GM21390 (cell line): ENCODE measurements around the gene HSD11B2.

Experiments
- ATAC-seq: cut with Tn5 transposase; IDR thresholded peaks from one replicate; pipeline ENCODE4 v1.9.1; 2021; ENCODE audit not compliant: unreplicated experiment

The HSD11B2 gene

GRCh38 chr16:67431775-67432505 lies 1.0 kb downstream of the HSD11B2 start:
- no peak for ATAC-seq

GRCh38 chr16:67432506-67432890 lies 1.6 kb downstream of the HSD11B2 start:
- ATAC-seq: no peak

DNA sequence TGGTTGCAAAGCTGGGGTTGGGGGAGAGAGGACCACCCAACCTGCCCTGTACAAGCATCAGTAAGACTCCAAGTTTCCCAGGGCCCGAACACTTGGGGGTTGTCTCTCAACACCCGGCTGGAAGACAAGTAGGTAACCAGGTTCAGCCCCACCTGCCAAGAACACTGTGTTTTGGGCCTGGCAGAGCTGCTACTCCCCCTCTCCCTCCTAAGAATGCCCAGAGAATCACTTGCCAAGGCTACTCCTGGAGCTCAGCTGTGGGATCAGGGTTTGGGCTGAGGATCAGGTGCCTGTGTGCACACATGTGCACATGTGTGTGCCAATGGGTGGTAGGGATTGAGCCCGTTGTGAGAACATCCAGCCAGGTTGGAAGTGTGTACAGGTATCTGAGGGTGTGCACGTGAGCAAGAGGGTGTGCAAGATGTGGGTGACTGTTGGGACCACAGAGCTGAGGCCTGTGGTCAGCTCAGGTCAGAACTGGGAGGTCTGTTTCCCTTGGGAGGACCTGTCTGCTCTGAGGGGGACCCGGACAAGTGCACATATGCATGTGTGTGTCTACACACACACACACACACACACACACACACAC lies 2.3 kb downstream of the HSD11B2 start:
- ATAC-seq: no peak

DNA sequence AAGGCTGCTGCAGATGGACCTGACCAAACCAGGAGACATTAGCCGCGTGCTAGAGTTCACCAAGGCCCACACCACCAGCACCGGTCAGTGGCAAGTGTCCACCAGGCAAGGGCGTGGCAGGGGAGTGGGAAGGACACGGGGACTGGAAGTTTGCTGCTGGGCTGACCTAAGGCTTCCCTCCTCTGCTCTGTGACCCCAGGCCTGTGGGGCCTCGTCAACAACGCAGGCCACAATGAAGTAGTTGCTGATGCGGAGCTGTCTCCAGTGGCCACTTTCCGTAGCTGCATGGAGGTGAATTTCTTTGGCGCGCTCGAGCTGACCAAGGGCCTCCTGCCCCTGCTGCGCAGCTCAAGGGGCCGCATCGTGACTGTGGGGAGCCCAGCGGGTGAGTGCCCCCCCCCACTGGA lies 4.8 kb downstream of the HSD11B2 start:
- no peak for ATAC-seq

DNA sequence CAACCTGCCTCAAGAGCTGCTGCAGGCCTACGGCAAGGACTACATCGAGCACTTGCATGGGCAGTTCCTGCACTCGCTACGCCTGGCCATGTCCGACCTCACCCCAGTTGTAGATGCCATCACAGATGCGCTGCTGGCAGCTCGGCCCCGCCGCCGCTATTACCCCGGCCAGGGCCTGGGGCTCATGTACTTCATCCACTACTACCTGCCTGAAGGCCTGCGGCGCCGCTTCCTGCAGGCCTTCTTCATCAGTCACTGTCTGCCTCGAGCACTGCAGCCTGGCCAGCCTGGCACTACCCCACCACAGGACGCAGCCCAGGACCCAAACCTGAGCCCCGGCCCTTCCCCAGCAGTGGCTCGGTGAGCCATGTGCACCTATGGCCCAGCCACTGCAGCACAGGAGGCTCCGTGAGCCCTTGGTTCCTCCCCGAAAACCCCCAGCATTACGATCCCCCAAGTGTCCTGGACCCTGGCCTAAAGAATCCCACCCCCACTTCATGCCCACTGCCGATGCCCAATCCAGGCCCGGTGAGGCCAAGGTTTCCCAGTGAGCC lies 5.8 kb downstream of the HSD11B2 start:
- ATAC-seq: no peak

- ATAC-seq: no peak
Observed at GRCh38 chr16:67437513-67437912, 6.6 kb downstream of the HSD11B2 start.

DNA sequence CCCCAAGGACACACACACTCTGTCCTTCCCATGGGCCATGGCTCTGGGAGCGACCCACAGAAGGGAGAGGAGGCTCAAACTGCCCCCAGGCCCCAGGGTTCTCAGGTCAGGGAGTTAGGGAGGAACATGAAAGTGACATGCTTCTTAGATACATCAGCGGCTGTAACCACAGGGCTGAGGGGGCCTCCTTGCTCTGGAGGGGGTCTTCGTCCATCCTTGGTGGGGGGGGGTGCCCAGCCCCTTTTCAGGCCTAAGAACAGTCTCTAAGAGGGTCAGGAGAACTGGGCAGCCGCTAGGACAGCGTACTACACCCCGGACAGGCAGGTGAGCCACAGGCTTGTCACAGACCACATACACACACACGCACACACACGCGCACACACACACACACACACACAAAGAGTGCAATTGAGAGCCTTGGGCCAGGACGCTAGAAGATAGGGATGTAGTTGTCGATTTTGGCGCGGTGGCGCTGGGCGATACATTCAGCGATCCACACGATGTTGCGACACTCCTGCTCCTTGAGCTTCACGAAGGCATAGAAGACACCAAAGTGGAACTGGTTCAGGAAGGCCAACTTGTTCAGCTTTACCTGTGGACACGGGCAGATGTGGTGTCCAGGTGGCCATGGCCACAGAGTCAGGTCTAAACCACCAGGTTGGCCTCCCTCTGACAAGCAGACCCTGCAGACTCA lies 7.3 kb downstream of the HSD11B2 start:
- ATAC-seq: no peak

DNA sequence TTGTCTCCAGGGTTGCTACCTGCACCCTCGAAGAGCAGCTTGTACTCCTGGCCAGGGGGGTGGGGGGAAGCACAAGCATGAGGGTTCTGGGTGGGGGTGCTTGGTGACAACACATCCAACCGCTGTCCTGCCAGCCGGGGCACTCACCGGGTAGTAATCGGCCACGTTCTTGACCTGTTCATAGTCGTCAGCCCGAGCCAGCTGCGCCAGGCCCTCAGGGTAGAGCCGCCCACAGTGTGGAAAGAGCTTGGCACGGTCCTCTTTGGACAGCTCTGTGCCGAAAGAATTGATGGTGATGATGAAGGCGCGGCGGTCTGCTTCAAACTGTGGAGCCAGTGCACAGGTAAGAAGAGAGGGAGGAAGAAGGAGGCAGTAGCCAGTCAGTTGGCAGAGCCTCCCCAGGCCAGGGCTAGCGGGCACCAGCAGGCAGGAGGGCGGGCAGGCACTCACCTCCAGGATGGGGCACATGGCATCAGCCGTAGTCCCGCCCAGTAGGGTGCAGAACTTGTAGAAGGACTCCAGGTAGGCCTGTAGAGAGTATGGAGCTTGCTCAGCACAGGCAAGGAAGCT lies 8.0 kb downstream of the HSD11B2 start:
- ATAC-seq: no peak

DNA sequence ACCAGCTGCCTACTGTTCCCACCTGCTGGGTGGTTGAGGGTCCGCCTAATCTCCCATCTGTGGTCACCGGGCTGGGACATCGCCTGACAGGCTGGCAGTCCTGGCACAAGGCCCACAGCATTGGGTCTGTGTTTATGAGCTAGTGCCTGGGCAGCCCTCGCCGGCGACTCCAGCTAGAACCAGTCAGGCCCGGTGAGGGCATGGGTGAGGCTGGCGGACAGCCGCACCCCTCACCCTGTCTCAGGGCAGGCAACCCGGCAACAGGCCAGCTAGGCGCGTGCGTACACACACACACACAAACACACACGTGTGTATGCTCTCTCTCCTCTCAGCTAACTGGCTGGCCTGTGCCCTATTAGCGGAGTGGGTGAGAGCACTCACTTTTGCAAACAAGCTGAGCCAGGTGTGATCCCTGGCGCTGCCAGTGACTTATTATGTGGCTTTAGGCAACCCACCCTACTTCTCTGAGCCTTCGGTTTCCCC lies 10.4 kb downstream of the HSD11B2 start:
- ATAC-seq: no peak

GRCh38 chr16:67441907-67442306 lies 11.0 kb downstream of the HSD11B2 start:
- no peak for ATAC-seq

DNA sequence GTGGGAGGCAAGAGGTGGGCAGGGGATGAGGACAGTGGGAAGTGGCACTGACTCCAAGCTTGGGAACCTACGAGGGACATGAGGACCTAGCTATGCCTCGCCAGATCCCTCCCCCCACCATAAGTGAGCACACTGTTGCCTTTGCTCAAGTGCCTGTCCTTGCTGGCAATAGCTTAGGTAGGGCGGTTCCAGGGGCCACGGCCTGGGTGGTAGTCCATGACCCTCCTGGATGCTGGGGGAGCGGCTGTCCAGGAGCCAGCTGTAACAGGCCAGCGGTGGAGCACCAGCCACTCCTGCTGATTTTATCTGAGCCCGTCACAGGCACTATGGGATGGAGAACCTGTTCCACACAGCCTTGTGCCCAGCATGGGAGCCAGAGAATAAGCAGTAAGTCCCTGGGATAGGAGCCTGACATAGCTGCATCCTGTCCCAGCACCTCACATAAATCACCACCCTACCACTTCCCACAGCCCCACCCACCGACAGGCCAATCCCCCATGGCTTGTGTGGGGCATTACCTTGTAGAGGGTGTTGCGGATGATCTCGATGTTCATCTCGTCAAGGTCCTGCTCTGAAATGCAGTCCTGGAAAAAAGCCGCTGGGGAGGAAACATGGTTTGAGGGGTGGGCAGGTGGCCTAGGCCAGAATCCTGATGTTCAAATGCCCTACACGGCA lies 11.8 kb downstream of the HSD11B2 start:
- no peak for ATAC-seq

DNA sequence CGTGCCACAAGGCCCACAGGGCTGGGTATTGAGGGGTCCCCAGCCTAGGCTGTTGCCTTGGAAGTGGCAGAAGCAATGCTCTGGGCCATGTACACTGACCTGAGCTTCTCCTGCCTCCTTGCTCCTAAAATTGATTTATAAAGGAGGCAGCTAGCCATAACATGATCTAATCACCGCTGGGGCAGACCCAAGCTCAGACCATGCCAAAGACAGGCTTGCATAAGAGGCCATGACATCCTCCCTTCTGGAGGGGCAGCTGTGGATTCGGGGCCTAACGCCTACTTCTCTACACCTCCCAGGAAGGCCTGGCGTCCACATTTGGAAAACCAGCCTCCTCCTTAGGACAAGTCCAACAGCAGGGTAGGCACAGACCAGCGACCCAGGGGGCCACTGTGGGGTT lies 12.3 kb downstream of the HSD11B2 start:
- ATAC-seq: no peak

- no peak for ATAC-seq
Observed at GRCh38 chr16:67444259-67445125, 13.6 kb downstream of the HSD11B2 start.

DNA sequence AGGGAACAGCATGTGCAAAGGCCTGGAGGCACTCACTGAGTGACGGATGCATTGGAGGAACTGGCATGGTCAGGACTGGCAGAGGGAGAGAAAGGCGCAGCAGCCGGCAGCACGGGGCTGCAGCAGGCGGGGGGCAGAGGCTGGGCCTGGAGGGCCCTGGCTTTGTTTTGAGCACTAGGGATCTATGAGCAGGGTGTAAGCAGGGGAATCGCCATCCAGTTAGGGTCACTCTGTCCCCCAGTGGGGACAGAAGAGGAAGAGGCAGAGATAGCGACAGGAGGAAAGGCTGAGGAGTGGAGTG lies 14.2 kb downstream of the HSD11B2 start:
- no peak for ATAC-seq

DNA sequence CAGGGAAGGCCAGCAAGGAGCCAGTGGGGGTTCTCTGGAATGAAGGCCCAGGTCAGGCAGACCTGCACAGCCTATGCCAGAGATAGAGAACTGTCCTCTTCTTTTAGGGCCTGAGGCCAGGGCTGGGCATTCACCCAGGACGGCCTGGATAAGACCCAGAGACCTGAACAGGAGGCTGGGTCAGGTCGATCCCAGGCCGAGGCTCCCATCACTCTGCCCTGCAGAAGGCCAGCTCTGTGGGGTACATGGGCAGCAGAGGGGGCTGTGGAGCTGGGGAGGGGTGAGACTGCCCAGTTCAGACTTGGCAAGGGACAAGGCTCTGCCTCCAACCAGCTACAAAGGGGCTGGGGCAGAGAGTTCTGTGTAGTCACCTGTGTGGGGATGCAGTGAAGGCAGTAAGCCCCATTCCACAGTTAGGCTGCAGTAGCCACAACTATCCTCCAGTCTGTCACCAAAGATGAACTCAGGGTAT lies 14.6 kb downstream of the HSD11B2 start:
- ATAC-seq: no peak

DNA sequence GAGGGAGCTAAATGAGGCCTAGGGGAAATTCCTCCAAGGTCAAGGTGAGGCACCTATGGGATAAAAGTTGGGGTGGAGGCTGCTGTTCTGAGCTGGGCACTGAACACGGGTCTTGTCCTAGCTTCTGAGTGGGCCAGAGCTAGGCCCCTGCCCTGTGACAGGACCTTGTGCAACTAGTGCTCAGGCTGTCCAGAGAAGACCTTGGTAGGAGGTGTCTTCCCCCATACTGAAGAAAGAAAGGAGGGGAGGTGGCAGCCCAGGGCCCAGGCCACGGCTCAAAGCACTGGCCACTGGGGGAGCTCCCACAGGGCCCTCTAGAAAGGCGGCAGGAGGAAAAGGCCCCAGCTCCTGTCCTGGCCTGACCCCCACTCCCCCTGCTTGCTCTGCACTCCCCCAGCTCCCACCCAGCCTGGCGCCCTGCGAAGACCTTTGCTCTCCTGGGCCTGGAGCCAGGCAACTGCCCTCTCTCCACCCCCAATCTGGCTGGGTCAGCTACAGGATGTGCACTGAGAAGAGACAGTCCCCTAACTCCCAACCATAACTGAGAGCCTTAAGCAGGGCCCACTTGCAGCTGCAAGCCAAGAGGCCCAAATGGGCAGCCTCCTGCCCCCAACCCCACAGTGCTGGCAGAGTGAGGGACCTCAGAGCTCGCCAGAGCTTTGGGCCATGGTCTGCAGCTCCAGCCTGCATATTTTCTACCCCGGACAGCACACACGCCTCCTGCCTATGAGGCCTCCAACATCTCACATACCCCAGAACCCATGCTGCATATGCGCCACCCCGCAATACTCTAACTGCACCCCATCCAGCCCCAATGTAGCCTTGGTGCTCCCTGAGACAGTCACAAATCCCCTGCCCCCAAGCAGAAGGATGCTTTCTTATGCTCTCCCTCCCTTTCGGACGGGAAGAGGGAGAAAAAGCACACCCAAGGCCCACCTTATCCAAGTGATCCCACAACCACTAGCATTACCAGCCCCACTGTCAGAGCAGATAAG lies 15.3 kb downstream of the HSD11B2 start:
- no peak for ATAC-seq

DNA sequence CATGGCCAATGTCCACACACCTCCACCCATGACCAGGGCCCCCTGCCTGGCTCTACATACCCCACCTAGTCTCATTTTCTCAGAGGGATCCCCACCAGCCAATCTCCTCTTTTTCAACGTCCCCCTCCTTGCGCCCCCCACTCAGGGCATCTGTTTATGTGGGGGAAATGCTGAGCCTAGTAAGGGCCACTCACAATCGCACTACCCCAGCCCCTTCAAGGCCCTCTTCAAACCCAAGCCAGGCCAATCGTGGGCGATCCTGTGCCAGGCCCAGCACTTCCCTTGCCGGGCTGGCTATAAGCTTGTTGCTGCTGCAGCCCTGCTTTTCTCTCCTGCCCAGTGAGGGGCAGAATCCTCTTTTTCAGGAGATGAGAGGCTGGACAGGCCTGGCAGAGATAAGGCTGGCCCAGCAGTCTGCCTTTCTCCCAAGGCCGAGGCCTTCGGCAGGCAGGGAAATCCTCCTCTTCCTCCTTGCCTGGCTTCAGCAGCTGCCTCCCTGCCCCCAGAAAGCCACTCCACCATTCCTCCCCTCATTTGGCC lies 16.1 kb downstream of the HSD11B2 start:
- ATAC-seq: no peak

- no peak for ATAC-seq
Observed at GRCh38 chr16:67447508-67448076, 16.7 kb downstream of the HSD11B2 start.
